ENCODE measurements around the gene SEZ6.
"Not testable (repeated sequence)": the region's sequence is repeated elsewhere in the genome, so short reads cannot be mapped to it uniquely, and the experiment has no call there.

SEZ6 gene

GRCh38 chr17:28951991-28952975, 53.5 kb downstream of the SEZ6 start:
- peak; percentile 98 for DNase-seq

GRCh38 chr17:28951428-28951990, 54.3 kb downstream of the SEZ6 start, which contains the start of gene PHF12:
Gene PHF12, minus strand, starts transcription at chr17:28951518. Its CDS starts 558 bp downstream, at chr17:28950960.
- peak; percentile 99 for DNase-seq

GRCh38 chr17:28950752-28951427, 54.9 kb downstream of the SEZ6 start:
- DNase-seq = no peak

GRCh38 chr17:28950017-28950751, 55.6 kb downstream of the SEZ6 start:
- no peak for DNase-seq

GRCh38 chr17:28949185-28950016, 56.4 kb downstream of the SEZ6 start:
- DNase-seq = no peak

- DNase-seq = peak; percentile 13
Observed at GRCh38 chr17:28948873-28949184, 57.0 kb downstream of the SEZ6 start.

GRCh38 chr17:28948342-28948741, 57.5 kb downstream of the SEZ6 start:
- no peak for DNase-seq

GRCh38 chr17:28947639-28948038, 58.2 kb downstream of the SEZ6 start:
- DNase-seq = no peak

GRCh38 chr17:28946239-28946638, 59.6 kb downstream of the SEZ6 start:
- no peak for DNase-seq

- DNase-seq = no peak
Observed at GRCh38 chr17:28944862-28945741, 60.7 kb downstream of the SEZ6 start.

- DNase-seq = no peak
Observed at GRCh38 chr17:28944343-28944742, 61.5 kb downstream of the SEZ6 start.

- DNase-seq = no peak
Observed at GRCh38 chr17:28942925-28943324, 62.9 kb downstream of the SEZ6 start.

GRCh38 chr17:28941251-28941650, 64.6 kb downstream of the SEZ6 start:
- DNase-seq = no peak

- no peak for DNase-seq
Observed at GRCh38 chr17:28940675-28941074, 65.2 kb downstream of the SEZ6 start.

GRCh38 chr17:28940142-28940541, 65.7 kb downstream of the SEZ6 start:
- no peak for DNase-seq

- no peak for DNase-seq
Observed at GRCh38 chr17:28938552-28938951, 67.3 kb downstream of the SEZ6 start.

GRCh38 chr17:28937044-28937729, 68.6 kb downstream of the SEZ6 start:
- no peak for DNase-seq

GRCh38 chr17:28935744-28936460, 69.9 kb downstream of the SEZ6 start:
- DNase-seq = no peak

GRCh38 chr17:28934508-28934907, 71.3 kb downstream of the SEZ6 start:
- not testable (repeated sequence) for DNase-seq

GRCh38 chr17:28929787-28930186, 76.0 kb downstream of the SEZ6 start:
- no peak for DNase-seq
